ENCODE data around the gene TMEM242.
"Not testable (repeated sequence)": the region's sequence is repeated elsewhere in the genome, so short reads cannot be mapped to it uniquely, and the experiment has no call there.

TMEM242 gene

GRCh38 chr6:157361886-157362285, 38.6 kb upstream of the TMEM242 start:
- H3K27ac ChIP-seq: no peak overlapping the region
- TF ChIP-seq, protein P1, sequence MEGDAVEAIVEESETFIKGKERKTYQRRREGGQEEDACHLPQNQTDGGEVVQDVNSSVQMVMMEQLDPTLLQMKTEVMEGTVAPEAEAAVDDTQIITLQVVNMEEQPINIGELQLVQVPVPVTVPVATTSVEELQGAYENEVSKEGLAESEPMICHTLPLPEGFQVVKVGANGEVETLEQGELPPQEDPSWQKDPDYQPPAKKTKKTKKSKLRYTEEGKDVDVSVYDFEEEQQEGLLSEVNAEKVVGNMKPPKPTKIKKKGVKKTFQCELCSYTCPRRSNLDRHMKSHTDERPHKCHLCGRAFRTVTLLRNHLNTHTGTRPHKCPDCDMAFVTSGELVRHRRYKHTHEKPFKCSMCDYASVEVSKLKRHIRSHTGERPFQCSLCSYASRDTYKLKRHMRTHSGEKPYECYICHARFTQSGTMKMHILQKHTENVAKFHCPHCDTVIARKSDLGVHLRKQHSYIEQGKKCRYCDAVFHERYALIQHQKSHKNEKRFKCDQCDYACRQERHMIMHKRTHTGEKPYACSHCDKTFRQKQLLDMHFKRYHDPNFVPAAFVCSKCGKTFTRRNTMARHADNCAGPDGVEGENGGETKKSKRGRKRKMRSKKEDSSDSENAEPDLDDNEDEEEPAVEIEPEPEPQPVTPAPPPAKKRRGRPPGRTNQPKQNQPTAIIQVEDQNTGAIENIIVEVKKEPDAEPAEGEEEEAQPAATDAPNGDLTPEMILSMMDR (IDR thresholded peaks at IDR 0.05): no peak
- no peak for TF ChIP-seq ZFX (IDR thresholded peaks at IDR 0.05; ENCODE audit: borderline replicate concordance)

GRCh38 chr6:157358287-157358686, 35.0 kb upstream of the TMEM242 start:
- no peak overlapping the region for H3K27ac ChIP-seq
- TF ChIP-seq, protein P1 (IDR thresholded peaks at IDR 0.05): no peak
- TF ChIP-seq ZFX (IDR thresholded peaks at IDR 0.05; ENCODE audit: borderline replicate concordance): no peak

GRCh38 chr6:157346373-157346772, 23.1 kb upstream of the TMEM242 start:
- no peak for TF ChIP-seq ZFX (IDR thresholded peaks at IDR 0.05; ENCODE audit: borderline replicate concordance)
- TF ChIP-seq, protein P1 (IDR thresholded peaks at IDR 0.05): no peak

GRCh38 chr6:157343732-157344131, 20.4 kb upstream of the TMEM242 start:
- no peak overlapping the region for H3K27ac ChIP-seq
- TF ChIP-seq ZFX (IDR thresholded peaks at IDR 0.05; ENCODE audit: borderline replicate concordance): no peak
- TF ChIP-seq, protein P1 (IDR thresholded peaks at IDR 0.05): no peak

More at GRCh38 chr6:157346373-157346772, 23.1 kb upstream of the TMEM242 start:
- H3K27ac ChIP-seq: no peak overlapping the region

GRCh38 chr6:157339432-157339831, 16.1 kb upstream of the TMEM242 start:
- H3K27ac ChIP-seq: no peak overlapping the region
- TF ChIP-seq, protein P1 (IDR thresholded peaks at IDR 0.05): no peak
- no peak for TF ChIP-seq ZFX (IDR thresholded peaks at IDR 0.05; ENCODE audit: borderline replicate concordance)

DNA sequence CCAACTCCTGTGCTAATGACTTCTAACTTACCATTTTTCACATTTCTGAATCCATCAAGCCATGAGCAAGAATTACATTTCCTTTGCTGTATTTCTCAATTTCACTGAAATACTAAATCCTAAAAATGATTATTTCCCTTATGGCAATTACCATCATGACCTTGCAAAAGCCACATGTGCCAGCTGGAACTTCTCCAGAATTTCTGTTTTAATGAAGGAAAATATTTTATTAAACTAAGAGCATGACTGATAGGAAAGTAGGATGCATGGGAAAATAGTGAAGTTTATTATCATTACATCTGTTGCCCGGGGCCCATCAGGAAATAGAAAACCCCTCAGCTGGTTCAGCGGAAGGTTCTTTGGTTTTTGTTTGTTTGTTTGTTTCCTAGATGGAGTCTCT, 14.4 kb upstream of the TMEM242 start:
- TF ChIP-seq, protein P1 (IDR thresholded peaks at IDR 0.05): no peak
- no peak for TF ChIP-seq ZFX (IDR thresholded peaks at IDR 0.05; ENCODE audit: borderline replicate concordance)
- no peak overlapping the region for H3K27ac ChIP-seq

DNA sequence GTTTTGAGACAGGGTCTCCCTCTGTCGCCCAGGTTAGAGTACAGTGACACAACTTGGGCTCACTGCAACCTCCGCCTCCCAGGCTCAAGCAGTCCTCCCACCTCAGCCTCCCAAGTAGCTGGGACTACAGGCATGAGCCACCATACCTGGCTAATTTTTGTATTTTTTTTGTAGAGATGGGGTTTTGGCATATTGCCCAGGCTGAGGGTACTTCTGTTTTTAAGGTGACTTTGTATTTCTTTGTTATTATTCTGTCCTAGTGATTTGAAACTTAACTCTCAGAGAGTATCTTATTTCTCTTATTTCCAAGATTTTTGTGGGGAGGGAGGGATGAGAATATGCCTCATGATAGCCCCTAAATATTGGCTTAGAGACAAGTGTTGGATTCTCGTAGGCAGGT, 14.0 kb upstream of the TMEM242 start:
- H3K27ac ChIP-seq: not testable (repeated sequence)

DNA sequence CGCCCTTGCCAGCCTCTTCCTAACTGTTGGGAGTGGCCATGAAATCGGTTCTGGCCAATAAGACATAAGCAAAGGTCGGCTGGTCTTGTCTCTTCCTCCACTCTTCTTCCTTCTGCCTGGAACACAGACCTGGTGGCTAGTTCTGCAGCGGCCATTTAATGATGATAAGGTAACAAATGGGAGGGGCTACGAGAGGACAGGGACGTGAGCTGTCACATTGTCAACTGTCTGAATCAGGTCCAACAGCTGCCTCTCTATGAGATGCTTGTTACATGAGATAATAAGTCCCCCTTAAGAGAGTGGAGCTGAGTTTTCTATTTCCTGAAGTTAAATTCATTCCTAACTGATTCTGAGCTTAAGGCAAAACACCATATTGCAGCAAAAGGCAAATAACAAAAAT, 12.5 kb upstream of the TMEM242 start:
- no peak overlapping the region for H3K27ac ChIP-seq
- no peak for TF ChIP-seq ZFX (IDR thresholded peaks at IDR 0.05; ENCODE audit: borderline replicate concordance)
- TF ChIP-seq, protein P1 (IDR thresholded peaks at IDR 0.05): no peak
